ENCODE results near the gene CST1. TPM values are rescaled to one million over a fixed set of nuclear protein-coding genes. Genes with fewer than 3 reads are reported as not detected.
"Not testable (repeated sequence)": the region's sequence is repeated elsewhere in the genome, so short reads cannot be mapped to it uniquely, and the experiment has no call there.

CST1 gene
- not detected for polyA plus RNA-seq (ENCODE audit: insufficient read length in 10 of 10)
- long read RNA-seq, donor 1: 0 reads
- long read RNA-seq, donor 2: 0 reads
- long read RNA-seq, donor 3: 0 reads
- long read RNA-seq, donor 4: 0 reads
- long read RNA-seq, donor 5: 0 reads
- long read RNA-seq, donor 6: 0 reads
- long read RNA-seq, donor 7: 0 reads
- long read RNA-seq, donor 8: 0 reads
- long read RNA-seq, donor 9: 0 reads

- not testable (repeated sequence) for DNase-seq
Measured at GRCh38 chr20:23750786-23751185, at the start of gene CST1. Gene CST1 (minus strand): TSS chr20:23750935. CDS start chr20:23750866, 69 bp downstream.

GRCh38 chr20:23799216-23799847 is 48.6 kb upstream of the CST1 start:
- DNase-seq: not testable (repeated sequence)

GRCh38 chr20:23795526-23795925 is 44.8 kb upstream of the CST1 start:
- DNase-seq: no peak

GRCh38 chr20:23794841-23795240 is 44.1 kb upstream of the CST1 start:
- no peak for DNase-seq

GRCh38 chr20:23794065-23794464 is 43.3 kb upstream of the CST1 start:
- DNase-seq: no peak

- DNase-seq: no peak
Measured at GRCh38 chr20:23783447-23783846, 32.7 kb upstream of the CST1 start.

- DNase-seq: peak in 2 of 3 donors; percentile 3 to 18
Measured at GRCh38 chr20:23782366-23782983, 31.7 kb upstream of the CST1 start.

- DNase-seq: not testable (repeated sequence)
Measured at GRCh38 chr20:23778676-23779075, 27.9 kb upstream of the CST1 start.

- DNase-seq: not testable (repeated sequence)
Measured at GRCh38 chr20:23777380-23777779, 26.6 kb upstream of the CST1 start.

- DNase-seq: no peak
Measured at GRCh38 chr20:23776067-23776771, 25.5 kb upstream of the CST1 start.

- DNase-seq: no peak
Measured at GRCh38 chr20:23774081-23774480, 23.3 kb upstream of the CST1 start.

GRCh38 chr20:23773579-23773978 is 22.8 kb upstream of the CST1 start:
- no peak for DNase-seq

- DNase-seq: no peak
Measured at GRCh38 chr20:23773127-23773526, 22.4 kb upstream of the CST1 start.

- no peak for DNase-seq
Measured at GRCh38 chr20:23772074-23772473, 21.3 kb upstream of the CST1 start.

GRCh38 chr20:23770384-23770783 is 19.6 kb upstream of the CST1 start:
- no peak for DNase-seq

GRCh38 chr20:23768520-23768919 is 17.8 kb upstream of the CST1 start:
- not testable (repeated sequence) for DNase-seq

GRCh38 chr20:23766531-23766930 is 15.8 kb upstream of the CST1 start:
- no peak for DNase-seq

GRCh38 chr20:23765578-23765977 is 14.8 kb upstream of the CST1 start:
- no peak for DNase-seq

- DNase-seq: not testable (repeated sequence)
Measured at GRCh38 chr20:23764630-23765029, 13.9 kb upstream of the CST1 start.

GRCh38 chr20:23763345-23763744 is 12.6 kb upstream of the CST1 start:
- DNase-seq: no peak

- DNase-seq: no peak
Measured at GRCh38 chr20:23759306-23759940, 8.7 kb upstream of the CST1 start.

- DNase-seq: not testable (repeated sequence)
Measured at GRCh38 chr20:23756792-23757191, 6.1 kb upstream of the CST1 start.
